GM21737 (cell line): Measurements from ENCODE around the gene TOMM40.
"Not testable (repeated sequence)": the region's sequence is repeated elsewhere in the genome, so short reads cannot be mapped to it uniquely, and the experiment has no call there.

Experiments used
- ATAC-seq: cut with Tn5 transposase; IDR thresholded peaks from one replicate; pipeline ENCODE4 v1.9.1; 2021; ENCODE audit warnings: mild to moderate bottlenecking, moderate library complexity; ENCODE audit not compliant: unreplicated experiment

Gene TOMM40

GRCh38 chr19:44891016-44891882 lies at the start of gene TOMM40:
TSS of gene TOMM40 (plus strand) at chr19:44891254. CDS start at chr19:44891416, 162 bp downstream.
- ATAC-seq, result no peak

GRCh38 chr19:44845286-44845611 lies 45.8 kb upstream of the TOMM40 start:
- ATAC-seq, result no peak

GRCh38 chr19:44845612-44846454 lies 45.2 kb upstream of the TOMM40 start, which contains the start of gene NECTIN2:
TSS of gene NECTIN2 (plus strand) at chr19:44846297. CDS start at chr19:44846526, 229 bp downstream.
- no peak for ATAC-seq

GRCh38 chr19:44846455-44847143 lies 44.5 kb upstream of the TOMM40 start:
- no peak for ATAC-seq

GRCh38 chr19:44847144-44848035 lies 43.7 kb upstream of the TOMM40 start:
- ATAC-seq, result no peak

GRCh38 chr19:44848036-44848811 lies 42.8 kb upstream of the TOMM40 start:
- ATAC-seq, result no peak

GRCh38 chr19:44848812-44849447 lies 42.1 kb upstream of the TOMM40 start:
- ATAC-seq, result no peak

- ATAC-seq, result no peak
These were observed 40.4 kb upstream of the TOMM40 start for GRCh38 chr19:44850641-44851109.

GRCh38 chr19:44851427-44851826 lies 39.6 kb upstream of the TOMM40 start:
- no peak for ATAC-seq

GRCh38 chr19:44855606-44856005 lies 35.4 kb upstream of the TOMM40 start:
- ATAC-seq, result no peak

- ATAC-seq, result no peak
These were observed 34.5 kb upstream of the TOMM40 start for GRCh38 chr19:44856421-44857083.

GRCh38 chr19:44857837-44858236 lies 33.2 kb upstream of the TOMM40 start:
- no peak for ATAC-seq

- ATAC-seq, result not testable (repeated sequence)
These were observed 29.5 kb upstream of the TOMM40 start for GRCh38 chr19:44861576-44861975.

- ATAC-seq, result no peak
These were observed 27.1 kb upstream of the TOMM40 start for GRCh38 chr19:44863990-44864389.

GRCh38 chr19:44865196-44865767 lies 25.8 kb upstream of the TOMM40 start:
- no peak for ATAC-seq

- no peak for ATAC-seq
These were observed 24.4 kb upstream of the TOMM40 start for GRCh38 chr19:44866664-44867063.

GRCh38 chr19:44867578-44867977 lies 23.5 kb upstream of the TOMM40 start:
- no peak for ATAC-seq
